GM21529 (cell line): ENCODE measurements around the gene RB1.
"Not testable (repeated sequence)": the region's sequence is repeated elsewhere in the genome, so short reads cannot be mapped to it uniquely, and the experiment has no call there.

Source experiments
- ATAC-seq: cut with Tn5 transposase; IDR thresholded peaks from one replicate; pipeline ENCODE4 v1.9.1; 2021; ENCODE audit not compliant: unreplicated experiment

RB1 gene

DNA sequence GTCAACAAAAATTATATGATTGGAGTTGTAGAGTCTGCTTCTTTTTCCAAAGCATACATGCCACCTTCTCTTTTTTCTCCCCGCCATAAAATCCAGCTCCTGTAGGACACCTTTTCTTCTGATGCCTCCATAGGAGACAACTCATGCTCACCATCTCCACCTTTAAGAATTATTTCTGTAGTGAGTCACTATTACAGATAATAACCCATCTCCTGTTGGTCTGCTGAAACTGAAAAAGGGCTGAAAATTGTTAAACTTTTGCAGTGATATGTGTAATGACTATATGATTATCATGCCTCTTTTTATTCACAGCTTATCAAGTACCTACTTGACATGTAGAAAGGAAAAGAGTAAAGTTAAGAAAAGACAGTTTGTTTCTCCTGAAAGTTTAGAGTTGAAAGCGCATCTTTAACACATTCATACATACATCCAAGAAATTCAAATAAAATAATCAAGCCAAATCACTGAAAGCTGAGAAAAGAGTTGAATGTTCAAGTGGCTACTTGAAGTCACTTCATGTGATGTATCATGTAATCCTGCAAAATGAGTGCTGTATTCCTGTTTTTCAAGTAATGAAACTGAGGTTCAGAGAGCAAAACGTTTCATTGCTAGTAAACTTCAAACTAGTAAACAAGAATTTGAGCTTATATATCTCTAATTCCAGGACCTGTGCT is 144.9 kb downstream of the RB1 start:
- no peak for ATAC-seq

DNA sequence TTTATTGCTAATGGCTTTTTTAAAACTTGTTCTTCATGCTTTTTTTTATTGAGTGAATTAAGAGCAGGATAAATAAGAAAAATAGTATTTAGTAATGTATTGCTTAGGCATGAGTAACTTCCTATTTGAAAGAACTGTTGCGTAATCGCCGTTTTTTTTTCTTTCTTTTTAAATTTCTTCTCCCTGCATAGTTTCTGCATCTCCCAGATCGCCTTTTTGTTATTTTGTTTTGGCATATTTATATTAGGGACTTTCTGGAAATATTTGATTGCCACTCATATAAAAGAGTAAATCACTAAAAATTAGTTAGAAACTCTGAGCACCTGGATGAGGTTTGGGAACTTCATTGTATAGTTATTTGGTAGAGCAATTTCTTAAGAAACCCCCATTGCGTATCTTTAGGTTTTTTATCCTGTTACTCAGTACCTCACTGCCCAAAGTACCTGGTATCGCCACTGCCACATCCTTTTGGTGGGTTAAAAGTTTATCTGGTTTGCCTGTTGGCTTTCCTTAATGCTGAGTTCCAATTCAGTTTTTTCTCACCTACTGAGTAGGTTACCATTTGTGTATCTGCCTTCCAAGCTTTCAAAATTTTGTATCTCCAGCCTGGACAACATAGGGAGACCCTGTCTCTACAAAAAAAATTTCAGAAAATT is 145.5 kb downstream of the RB1 start:
- no peak for ATAC-seq

DNA sequence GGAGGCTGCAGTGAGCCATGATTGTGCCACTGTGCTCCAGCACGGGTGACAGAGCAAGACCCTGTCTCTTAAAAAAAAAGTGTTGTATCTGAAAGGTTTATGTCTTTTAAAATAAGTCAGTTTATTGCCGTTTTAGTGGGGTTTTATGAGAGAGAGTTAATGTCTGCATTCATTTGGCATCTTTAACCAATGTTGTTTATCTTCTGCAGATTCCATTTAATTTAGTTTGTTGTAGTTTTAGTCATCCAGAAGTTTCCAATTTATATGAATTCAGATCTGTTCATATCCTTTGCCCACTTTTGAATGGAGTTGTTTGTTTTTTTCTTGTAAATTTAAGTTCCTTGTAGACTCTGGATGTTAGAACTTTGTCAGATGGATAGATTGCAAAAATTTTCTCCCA is 146.1 kb downstream of the RB1 start:
- ATAC-seq: no peak

DNA sequence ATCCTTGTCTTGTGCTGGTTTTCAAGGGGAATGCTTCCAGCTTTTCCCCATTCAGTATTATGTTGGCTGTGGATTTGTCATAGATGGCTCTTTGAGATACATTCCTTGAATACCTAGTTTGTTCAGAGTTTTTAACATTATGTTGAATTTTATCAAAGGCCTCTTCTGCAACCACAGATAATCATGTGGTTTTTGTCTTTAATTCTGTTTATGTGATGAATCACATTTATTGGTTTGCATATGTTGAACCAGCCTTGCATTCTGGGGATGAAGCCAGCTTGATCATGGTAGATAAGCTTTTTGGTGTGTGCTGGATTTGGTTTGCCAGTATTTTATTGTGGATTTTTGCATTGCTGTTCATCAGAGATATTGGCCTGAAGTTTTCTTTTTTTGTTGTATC is 147.6 kb downstream of the RB1 start:
- not testable (repeated sequence) for ATAC-seq

DNA sequence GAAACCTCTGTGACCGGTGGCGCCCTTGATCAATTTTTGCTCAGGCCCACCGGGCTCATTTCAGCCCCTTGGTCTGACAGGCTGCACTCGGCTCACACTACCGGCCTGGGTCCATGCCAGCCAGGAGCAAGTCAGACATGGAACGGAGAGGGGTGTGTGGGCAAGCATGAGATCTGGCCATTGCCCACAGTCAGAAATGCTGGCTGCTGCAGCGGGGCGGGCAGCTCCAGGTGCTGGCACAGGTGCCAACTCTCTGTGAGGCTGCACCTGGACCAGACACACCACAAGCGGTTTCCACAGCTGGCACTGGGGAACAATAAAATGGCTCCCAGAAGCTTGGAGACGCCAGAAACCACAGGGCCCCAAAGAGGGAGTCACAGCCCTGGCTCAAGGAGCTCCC is 153.0 kb downstream of the RB1 start:
- ATAC-seq: no peak

DNA sequence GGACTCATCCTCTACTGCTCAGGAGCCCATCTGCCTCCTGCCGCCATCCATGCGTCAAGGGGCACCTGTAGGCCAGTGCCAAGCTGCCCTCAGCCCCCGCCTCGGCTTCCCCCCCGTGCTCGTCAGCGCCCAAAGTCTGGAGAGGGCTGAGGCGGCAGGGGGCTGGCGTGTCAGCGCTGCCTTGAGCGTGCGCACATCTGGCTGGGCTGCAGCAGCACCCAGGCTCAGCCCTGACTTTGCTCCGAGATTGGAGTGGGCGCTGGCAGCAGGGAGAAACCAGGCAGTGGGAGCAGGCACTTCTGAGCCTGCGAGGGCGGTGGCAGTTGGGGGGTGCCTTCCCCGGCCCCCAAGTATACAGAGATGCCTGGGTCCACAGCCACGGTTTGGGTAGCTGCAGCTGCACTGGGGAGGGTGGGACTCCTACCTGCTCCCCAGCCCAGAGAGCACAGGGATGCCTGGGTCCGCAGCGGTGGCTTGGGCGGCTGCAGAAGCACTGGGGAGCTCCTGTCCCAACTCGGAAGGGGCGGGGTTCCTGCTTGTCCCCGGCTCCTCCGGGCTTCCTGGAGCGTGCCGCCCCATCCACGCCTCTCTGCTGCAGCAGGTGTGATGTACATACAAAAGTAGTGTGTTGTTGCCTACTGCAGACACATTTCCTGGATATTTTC is 154.2 kb downstream of the RB1 start:
- ATAC-seq: no peak

DNA sequence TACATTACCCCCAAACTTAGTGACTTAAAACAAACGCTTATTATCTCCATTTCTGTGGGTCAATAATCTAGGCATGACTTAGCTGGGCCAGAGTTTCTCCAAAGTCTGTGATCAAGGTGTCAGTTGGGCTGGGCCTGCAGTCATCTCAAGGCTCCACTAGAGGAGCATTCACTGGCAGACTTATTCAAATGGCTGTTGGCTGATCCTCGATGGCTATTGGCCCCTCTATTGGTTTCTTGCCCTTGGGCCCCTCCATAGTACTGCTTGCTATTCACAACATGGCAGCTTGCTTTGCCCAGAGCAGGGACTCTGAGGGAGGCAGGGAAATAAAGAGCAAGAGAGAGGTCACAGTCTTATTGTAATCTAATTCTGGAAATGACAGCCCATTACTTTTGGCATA is 171.7 kb downstream of the RB1 start:
- no peak for ATAC-seq

DNA sequence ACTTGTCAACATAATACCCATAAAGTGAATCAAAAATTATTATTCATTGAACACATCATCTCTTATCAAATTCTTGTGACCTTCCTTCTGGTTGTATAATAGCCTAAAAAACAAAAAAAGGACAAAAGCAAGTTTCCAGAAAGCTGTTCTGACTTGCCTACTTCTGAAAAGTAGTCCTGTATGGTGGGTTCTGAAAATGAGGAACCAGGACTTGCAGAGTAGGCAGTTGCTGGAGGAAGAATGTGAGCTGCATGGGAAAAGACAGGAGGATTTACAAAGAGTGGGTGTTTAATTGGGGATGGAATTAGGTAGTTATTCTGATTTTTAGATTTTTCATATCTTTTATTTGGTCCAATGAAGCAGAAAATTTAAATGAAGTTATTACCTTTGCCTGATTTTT is 172.7 kb downstream of the RB1 start:
- peak; percentile 59 for ATAC-seq

DNA sequence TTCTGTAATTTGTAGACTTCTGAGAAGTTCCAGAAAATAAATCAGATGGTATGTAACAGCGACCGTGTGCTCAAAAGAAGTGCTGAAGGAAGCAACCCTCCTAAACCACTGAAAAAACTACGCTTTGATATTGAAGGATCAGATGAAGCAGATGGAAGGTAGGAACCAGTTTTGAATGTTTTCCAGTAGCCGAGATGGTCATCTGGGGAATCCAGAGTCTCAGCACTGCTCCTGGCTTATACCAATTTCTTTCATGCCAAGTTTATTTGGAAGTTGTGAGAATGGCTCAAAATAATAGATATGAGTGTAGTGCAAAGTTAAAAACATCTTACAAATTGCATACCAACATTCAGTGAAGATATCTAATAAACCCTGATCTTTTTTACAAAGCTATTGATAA is 173.1 kb downstream of the RB1 start:
- ATAC-seq: no peak

DNA sequence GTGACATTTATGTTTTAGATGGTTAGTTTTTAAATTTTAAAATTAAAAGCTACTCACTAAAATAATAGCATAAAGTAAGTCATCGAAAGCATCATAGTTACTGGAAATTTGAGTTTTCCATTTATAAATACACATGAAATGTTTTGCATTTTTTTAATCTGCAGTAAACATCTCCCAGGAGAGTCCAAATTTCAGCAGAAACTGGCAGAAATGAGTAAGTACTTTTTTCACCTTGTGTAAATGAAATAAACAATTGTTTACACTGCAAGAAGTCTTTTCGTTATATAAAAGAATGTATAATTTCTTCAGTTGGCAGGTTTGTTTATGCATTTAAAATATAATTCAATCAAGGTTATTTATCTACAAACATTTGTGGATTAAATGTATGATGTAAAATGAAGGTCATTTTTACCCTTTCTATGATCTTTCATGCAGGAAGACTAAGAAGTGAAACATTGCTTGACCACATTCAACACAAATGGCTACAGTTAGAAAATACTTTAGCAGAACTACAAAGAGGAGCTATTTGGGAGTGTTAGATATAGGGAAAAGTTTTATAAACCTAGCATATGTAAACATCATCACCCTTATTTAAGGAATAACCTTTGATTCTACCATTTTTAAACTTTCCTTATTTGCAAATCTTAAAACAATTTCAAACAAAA is 173.8 kb downstream of the RB1 start:
- peak; percentile 72 for ATAC-seq

DNA sequence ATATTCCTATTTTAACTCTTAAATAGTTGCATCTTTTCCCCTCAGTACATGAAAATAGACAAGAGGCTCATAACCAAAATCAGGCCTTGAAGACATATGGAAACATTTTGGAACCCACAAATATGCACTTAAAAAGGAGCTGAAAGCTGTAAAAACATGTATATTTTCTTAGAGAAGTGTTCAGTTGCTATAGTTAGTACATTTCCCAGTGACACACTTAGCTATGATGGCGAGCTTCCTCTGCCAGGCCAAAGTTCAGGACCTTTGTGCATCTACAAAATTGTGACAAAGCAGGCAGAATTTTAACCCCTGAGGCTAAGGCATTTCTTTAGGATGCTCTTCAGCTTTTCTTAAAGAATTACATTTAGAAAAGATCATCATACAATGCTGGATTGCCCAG is 174.8 kb downstream of the RB1 start:
- no peak for ATAC-seq

DNA sequence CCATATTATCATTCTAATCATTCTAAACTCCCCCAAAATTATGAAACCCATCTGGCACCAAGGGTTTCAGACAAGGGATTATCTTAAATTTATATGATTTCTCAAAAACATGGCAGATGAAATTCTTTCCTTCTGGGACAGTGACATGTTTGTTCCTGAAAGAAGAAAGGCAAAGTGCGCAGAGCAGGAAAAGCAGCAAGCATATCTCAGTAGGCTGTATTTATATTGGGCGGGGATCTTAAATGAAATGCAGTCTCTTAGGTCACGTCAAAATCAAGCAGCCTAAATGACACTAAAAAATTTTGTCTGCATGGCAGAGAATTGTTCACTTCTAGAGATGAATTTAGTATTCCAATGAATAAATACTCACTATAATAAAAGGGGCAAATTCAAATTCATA is 180.0 kb downstream of the RB1 start:
- no peak for ATAC-seq

DNA sequence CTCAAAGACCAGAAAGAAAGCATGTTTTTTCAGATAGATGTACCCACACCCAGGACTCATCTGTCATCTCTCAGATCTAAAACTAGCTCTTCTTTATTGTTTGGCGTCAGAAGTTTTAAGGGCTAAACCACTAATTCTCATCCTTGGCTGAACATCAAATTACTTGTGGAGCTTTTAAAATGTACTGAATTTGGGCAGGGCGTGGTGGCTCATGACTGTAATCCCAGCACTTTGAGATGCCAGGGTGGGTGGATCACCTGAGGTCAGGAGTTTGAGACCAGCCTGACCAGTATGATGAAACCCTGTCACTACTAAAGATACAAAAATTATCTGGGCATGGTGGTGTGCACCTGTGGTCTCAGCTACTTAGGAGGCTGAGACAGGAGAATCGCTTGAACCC is 181.9 kb downstream of the RB1 start:
- ATAC-seq: no peak

DNA sequence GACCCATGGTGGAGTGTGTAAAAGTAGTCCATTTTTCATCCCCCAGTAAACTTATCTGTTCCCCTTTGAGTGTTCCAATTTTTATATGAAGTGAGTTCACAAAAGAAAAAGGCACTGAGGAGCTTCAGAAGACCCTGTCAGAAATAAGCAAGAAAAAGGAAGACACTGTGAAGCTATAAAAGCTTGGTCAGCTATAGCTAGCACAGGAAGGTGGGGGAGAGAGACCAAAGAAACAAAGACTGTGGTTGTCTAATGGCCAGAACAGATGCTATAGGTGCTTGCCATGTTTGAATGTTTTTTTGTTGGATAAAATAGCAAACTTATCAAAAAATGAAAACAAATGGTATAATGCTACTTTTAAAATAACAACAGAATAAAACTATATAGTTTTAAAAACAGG is 182.8 kb downstream of the RB1 start:
- no peak for ATAC-seq

DNA sequence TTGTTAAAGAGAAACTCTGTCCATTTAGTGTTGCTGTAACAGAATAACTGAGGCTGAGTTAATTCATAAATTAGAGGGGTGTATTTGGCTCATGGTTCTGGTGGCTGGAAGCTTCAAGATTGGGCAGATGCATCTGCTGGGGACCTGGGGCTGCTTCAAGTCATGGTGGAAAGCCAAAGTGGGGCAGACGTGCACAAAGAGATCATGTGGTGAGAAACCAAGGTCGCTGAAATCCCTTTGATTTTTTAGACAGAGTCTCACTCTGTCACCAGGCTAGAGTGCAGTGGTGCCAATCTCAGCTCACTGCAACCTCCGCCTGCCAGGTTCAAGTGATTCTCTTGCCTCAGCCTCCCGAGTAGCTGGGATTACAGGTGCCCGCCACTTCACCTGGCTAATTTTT is 183.3 kb downstream of the RB1 start:
- no peak for ATAC-seq

DNA sequence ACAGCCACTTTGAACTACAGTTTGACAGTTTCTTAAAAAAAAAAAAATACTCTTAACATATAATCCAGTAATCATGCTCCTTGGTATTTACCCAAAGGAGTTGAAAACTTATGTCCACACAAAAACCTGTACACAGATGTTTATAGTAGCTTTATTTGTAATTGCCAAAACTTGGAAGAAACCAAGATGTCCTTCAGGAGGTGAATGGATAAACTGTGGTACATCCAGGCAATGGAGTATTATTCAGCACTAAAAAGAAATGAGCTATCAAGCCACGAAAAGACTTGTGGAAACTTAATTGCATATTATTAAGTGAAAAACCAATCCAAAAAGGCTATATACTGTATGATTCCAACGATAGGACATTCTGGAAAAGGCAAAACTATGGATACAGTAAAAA is 184.4 kb downstream of the RB1 start:
- ATAC-seq: no peak

DNA sequence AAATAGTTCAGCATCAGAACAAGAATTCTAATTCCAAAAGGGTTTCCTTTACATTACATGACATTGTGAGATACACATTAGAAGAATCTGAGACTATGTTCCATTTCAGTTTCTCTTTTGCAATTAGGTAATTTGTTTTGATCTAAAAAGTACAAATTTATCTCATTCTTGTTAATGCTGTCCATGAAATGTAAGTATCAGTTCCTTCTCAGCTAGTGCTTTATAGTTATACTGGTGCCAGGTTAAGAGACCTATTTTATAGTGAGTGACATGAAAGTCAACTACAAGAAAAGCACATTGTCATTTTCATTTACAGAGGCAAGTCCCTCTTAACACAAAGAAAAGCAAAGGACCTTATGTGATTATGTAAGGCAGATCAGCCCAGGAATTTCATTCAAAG is 185.4 kb downstream of the RB1 start:
- no peak for ATAC-seq

DNA sequence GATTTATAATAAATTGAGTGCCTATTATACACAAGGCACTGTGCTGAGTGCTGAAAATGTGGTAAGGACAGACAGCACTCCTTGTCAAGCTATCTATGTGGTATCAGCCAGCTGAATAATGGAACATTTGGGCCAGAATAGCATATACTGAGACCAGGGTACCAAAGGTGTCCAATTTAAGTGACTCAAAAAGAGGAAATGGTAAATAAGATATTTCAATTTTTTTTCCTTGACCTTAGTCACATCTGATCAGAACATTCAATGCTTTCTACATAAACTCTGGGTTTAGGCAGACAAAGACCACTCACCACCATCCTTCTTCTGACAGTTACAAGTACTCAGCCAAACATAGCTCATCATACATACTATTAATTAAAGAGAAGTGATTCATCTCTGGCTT is 186.1 kb downstream of the RB1 start:
- ATAC-seq: no peak

DNA sequence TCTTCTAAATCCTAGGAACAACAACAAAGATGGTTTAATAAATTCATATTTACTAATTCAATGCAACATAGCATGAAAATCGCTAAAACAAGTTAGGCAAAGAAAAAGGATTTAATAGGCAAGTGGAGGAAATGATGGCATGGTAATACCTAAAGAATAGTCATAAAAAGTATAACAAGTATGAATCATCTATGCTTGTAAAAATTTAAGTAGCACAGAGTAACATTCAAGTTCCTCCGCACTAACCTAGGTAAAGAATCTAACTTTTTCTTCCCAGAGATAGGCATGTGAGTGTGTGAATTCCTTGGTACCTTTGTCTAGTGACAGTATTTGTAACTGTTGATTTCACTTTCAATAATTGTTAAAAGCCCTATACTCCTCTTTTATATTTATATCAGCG is 186.7 kb downstream of the RB1 start:
- ATAC-seq: no peak

DNA sequence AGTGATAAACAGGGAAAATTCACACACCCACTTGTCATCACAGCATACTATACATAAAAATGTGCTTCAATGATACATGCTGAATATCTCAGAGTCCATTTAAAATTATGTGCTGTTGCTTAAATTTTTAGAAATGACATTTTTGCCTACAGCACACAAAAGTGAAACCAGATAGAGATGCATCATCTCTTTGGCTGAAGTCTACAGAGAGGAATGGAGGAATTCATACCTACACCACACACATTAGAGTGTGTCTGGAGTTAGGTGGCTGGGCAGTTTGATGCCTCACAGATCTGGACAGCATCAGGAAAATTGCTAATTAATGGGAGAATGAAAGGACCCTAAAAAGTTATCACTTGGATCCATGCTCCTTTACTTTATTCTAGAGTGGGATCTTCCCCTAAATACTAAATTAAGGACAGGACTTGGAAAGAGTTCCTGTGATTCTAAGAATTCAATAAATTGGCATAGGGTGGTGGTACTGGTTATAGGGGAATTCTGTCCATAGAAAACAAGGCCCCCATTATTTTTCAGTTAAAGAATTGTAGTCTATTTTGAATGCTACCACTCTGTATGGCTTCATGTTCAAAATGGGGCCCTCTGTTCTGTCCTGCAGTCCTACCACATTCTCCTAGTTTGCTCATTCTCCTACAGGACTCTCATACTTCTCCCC is 188.0 kb downstream of the RB1 start:
- no peak for ATAC-seq

DNA sequence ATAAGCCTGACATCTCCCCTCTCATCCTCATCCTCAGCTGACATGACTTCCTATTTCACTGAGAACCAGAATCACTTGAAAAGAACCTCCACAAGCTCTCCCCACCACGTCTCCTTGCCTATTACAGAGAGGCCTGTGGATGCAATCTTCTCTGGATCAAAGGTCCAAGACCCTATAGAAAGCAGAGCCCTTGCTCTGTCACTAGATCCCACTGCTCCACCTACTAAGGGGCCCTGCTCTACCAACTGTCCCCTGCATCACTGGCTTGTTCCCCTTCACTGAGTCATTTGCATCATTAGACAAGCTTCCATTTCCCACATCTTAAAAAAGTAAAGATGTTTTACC is 188.5 kb downstream of the RB1 start:
- ATAC-seq: peak; percentile 58
